H1 (cell line): Measurements from ENCODE around the gene NT5C3B. TPM values are rescaled to one million over a fixed set of nuclear protein-coding genes. Genes with fewer than 3 reads are reported as not detected.

Experiments used
- CTCF ChIA-PET: fragments of 300-600 bp; sonication (Branson Sonifier 250); formaldehyde crosslinking; loops from one replicate; lab custom pipeline; 2021; ENCODE audit not compliant: partially characterized antibody; lab: Charles Lee
- POLR2A ChIA-PET: fragments of 300-600 bp; sonication (Branson Sonifier 250); formaldehyde crosslinking; loops from one replicate; lab custom pipeline; 2021; ENCODE audit warnings: inconsistent platforms; ENCODE audit not compliant: partially characterized antibody; lab: Charles Lee
- DNase-seq, 2 experiments: peaks; one replicate each; pipeline versions ENCODE4 v3.0.0 to v3.0.0-alpha.2; 2010 to 2022; ENCODE audit warnings: low spot score in 2 of 2, low read depth in 1 of 2, mixed read lengths in 1 of 2
- FAIRE-seq: peaks from 2 replicates; lab custom pipeline; 2011; peaks lifted over from hg19 to GRCh38; lab: Jason Lieb, UNC
- H2AFZ ChIP-seq: 2 replicates; pipeline ENCODE4 v1.8.1; 2012; ENCODE audit warnings: low read length, inconsistent platforms
- H2AK5ac ChIP-seq: 2 replicates; pipeline ENCODE4 v1.6.1; 2013; ENCODE audit warnings: low read depth, low read length
- H2BK120ac ChIP-seq: replicated peaks from 2 replicates; pipeline ENCODE3; 2013; ENCODE audit warnings: low read depth, low read length, inconsistent platforms
- H2BK12ac ChIP-seq: 2 replicates; pipeline ENCODE4 v1.6.1; 2013; ENCODE audit warnings: low read depth, low read length
- H2BK15ac ChIP-seq: 2 replicates; pipeline ENCODE4 v1.6.1; 2013; ENCODE audit warnings: low read length
- H2BK20ac ChIP-seq: 2 replicates; pipeline ENCODE4 v1.6.1; 2013; ENCODE audit warnings: low read length
- H2BK5ac ChIP-seq: 2 replicates; pipeline ENCODE4 v1.6.1; 2013; ENCODE audit warnings: low read depth, low read length
- H3K14ac ChIP-seq: 2 replicates; pipeline ENCODE4 v1.6.1; 2013; ENCODE audit warnings: inconsistent platforms; ENCODE audit not compliant: insufficient read length
- H3K18ac ChIP-seq: 2 replicates; pipeline ENCODE4 v1.6.1; 2013; ENCODE audit warnings: low read length; ENCODE audit errors: extremely low read depth
- H3K23ac ChIP-seq: 2 replicates; pipeline ENCODE4 v1.6.1; 2013; ENCODE audit warnings: inconsistent platforms; ENCODE audit not compliant: insufficient read length
- H3K23me2 ChIP-seq: 2 replicates; pipeline ENCODE4 v1.6.1; 2013; ENCODE audit warnings: low read depth, low read length
- H3K27ac ChIP-seq: 2 replicates; pipeline ENCODE4 v1.6.1; 2011; ENCODE audit warnings: low read depth, low read length, inconsistent platforms
- H3K27me3 ChIP-seq, 4 experiments: replicated peaks in 1 of 4; 1 replicate in 1 of 4; 2 replicates in 3 of 4; pipeline versions ENCODE4 v1.6.1 to v1.8.1; 2011 to 2013; ENCODE audit warnings: low read length in 3 of 4, mild to moderate bottlenecking in 3 of 4, inconsistent platforms in 2 of 4, mixed read lengths in 2 of 4, moderate library complexity in 1 of 4; ENCODE audit not compliant: control insufficient read depth in 3 of 4, insufficient read depth in 3 of 4; ENCODE audit errors: extremely low read depth in 1 of 4
- H3K36me3 ChIP-seq, 4 experiments: 2 replicates each; pipeline versions ENCODE4 v1.6.1 to v1.8.1; 2011 to 2013; ENCODE audit warnings: mild to moderate bottlenecking in 4 of 4, low read length in 3 of 4, moderate library complexity in 2 of 4, control low read depth in 1 of 4, inconsistent platforms in 1 of 4; ENCODE audit not compliant: insufficient read depth in 4 of 4, control insufficient read depth in 2 of 4
- H3K4ac ChIP-seq: replicated peaks from 2 replicates; pipeline ENCODE3; 2013; ENCODE audit warnings: low read length, low read depth, mixed read lengths, inconsistent platforms; ENCODE audit not compliant: insufficient read length
- H3K4me1 ChIP-seq, 4 experiments: replicated peaks in 1 of 4; 1 replicate in 1 of 4; 2 replicates in 3 of 4; pipeline versions ENCODE4 v1.6.1 to v1.8.1; 2011 to 2013; ENCODE audit warnings: low read length in 3 of 4, inconsistent platforms in 2 of 4, mixed read lengths in 1 of 4; ENCODE audit not compliant: insufficient read depth in 4 of 4, control insufficient read depth in 3 of 4
- H3K4me2 ChIP-seq, 2 experiments: 2 replicates each; pipeline versions ENCODE4 v1.6.1 to v1.8.1; 2011 to 2013; ENCODE audit warnings: low read depth in 2 of 2, low read length in 2 of 2, control low read depth in 1 of 2, inconsistent platforms in 1 of 2, mild to moderate bottlenecking in 1 of 2; ENCODE audit not compliant: insufficient read depth in 1 of 2
- H3K4me3 ChIP-seq, 4 experiments: fragments of 200-600, 300-600 bp in 1 of 4; sonication (generic), shearing (Covaris generic), sonication (Bioruptor Twin) in 1 of 4; 2 replicates each; pipeline versions ENCODE4 v1.5.1 to v1.8.1; 2011 to 2016; ENCODE audit warnings: low read length in 4 of 4, low read depth in 3 of 4, control low read depth in 2 of 4, inconsistent platforms in 2 of 4, mild to moderate bottlenecking in 2 of 4, mixed read lengths in 1 of 4, moderate library complexity in 1 of 4; ENCODE audit not compliant: insufficient read depth in 2 of 4; ENCODE audit errors: extremely low read depth in 1 of 4
- H3K56ac ChIP-seq: replicated peaks from 2 replicates; pipeline ENCODE3; 2013; ENCODE audit warnings: low read depth, mild to moderate bottlenecking, mixed read lengths, low read length, inconsistent platforms; ENCODE audit not compliant: insufficient read length
- H3K79me1 ChIP-seq: 2 replicates; pipeline ENCODE4 v1.6.1; 2013; ENCODE audit warnings: low read depth, low read length, control low read depth
- H3K79me2 ChIP-seq, 2 experiments: 2 replicates each; pipeline versions ENCODE4 v1.6.1 to v1.8.1; 2012 to 2013; ENCODE audit warnings: low read length in 2 of 2, mild to moderate bottlenecking in 2 of 2, inconsistent platforms in 1 of 2; ENCODE audit not compliant: insufficient read depth in 2 of 2, control insufficient read depth in 1 of 2
- H3K9ac ChIP-seq, 4 experiments: replicated peaks in 1 of 4; 1 replicate in 1 of 4; 2 replicates in 3 of 4; pipeline versions ENCODE4 v1.6.1 to v1.8.1; 2011 to 2013; ENCODE audit warnings: low read depth in 3 of 4, low read length in 3 of 4, control low read depth in 2 of 4, mild to moderate bottlenecking in 2 of 4, moderate library complexity in 2 of 4, inconsistent platforms in 1 of 4; ENCODE audit errors: extremely low read depth in 1 of 4
- H3K9me3 ChIP-seq, 2 experiments: 2 replicates each; pipeline versions ENCODE4 v1.6.1 to v1.8.1; 2012 to 2013; ENCODE audit warnings: mild to moderate bottlenecking in 2 of 2, moderate library complexity in 2 of 2, control low read depth in 1 of 2, inconsistent platforms in 1 of 2, low read depth in 1 of 2, low read length in 1 of 2, mixed read lengths in 1 of 2; ENCODE audit not compliant: insufficient read depth in 2 of 2
- H4K20me1 ChIP-seq, 2 experiments: replicated peaks in 1 of 2; 2 replicates each; pipeline versions ENCODE3 to v1.8.1; 2011 to 2013; ENCODE audit warnings: inconsistent platforms in 2 of 2, low read length in 2 of 2, mild to moderate bottlenecking in 1 of 2; ENCODE audit not compliant: insufficient read depth in 2 of 2, control insufficient read depth in 1 of 2
- H4K5ac ChIP-seq: 2 replicates; pipeline ENCODE4 v1.6.1; 2013; ENCODE audit warnings: low read length, low read depth, mixed read lengths, inconsistent platforms; ENCODE audit not compliant: insufficient read length
- H4K8ac ChIP-seq: 2 replicates; pipeline ENCODE4 v1.8.0; 2013; ENCODE audit warnings: mild to moderate bottlenecking, moderate library complexity, low read length, inconsistent platforms; ENCODE audit not compliant: insufficient read depth; ENCODE audit errors: extremely low read depth
- H4K91ac ChIP-seq: replicated peaks from 2 replicates; pipeline ENCODE3; 2013; ENCODE audit warnings: low read length, mixed read lengths, inconsistent platforms; ENCODE audit not compliant: insufficient read length
- E2F6 ChIP-seq: IDR thresholded peaks from 2 replicates; pipeline ENCODE4 v1.6.1; 2012; ENCODE audit warnings: inconsistent platforms
- SP2 ChIP-seq: IDR thresholded peaks from 2 replicates; pipeline ENCODE4 v1.6.1; 2012; ENCODE audit warnings: mild to moderate bottlenecking, low read length, inconsistent platforms
- WGBS, 2 experiments: shearing (Covaris generic) in 1 of 2; methylation state at CpG; one replicate each; pipeline versions ENCODE4 v1.1.6 to v1.1.7; 2013 to 2015; ENCODE audit warnings: low lambda C conversion rate in 2 of 2, mixed read lengths in 2 of 2, inconsistent platforms in 1 of 2, low coverage in 1 of 2, missing lambda C conversion rate in 1 of 2; ENCODE audit not compliant: insufficient replicate concordance in 2 of 2, insufficient coverage in 1 of 2, insufficient read length in 1 of 2; ENCODE audit errors: extremely low coverage in 1 of 2, missing lambda C conversion rate in 1 of 2; 5-methylcytosine and 5-hydroxymethylcytosine counted together
- polyA plus RNA-seq, 7 experiments: library from polyadenylated mRNA; depleted of rRNA in 3 of 7; stranded (reverse) in 5 of 7; unstranded in 2 of 7; fragments of >200 nt in 5 of 7; fragments of 200-250 nt in 2 of 7; gene quantifications; 1 replicate in 5 of 7; 2 replicates in 1 of 7; 4 replicates in 1 of 7; pipeline versions ENCODE4 v1.2.1 to v1.2.3, GENCODE V29; 2011 to 2013; ENCODE audit warnings: missing spikeins in 2 of 7, mixed read lengths in 2 of 7
- total RNA-seq: library from RNA; stranded (reverse); fragmentation: NEBNext Ultra II Directional; extraction: Animal tissue kit (Norgen Biotek cat#: 25700); gene quantifications from 2 replicates; pipeline ENCODE4 v1.2.1, GENCODE V29; 2021

The NT5C3B gene
- total and polyA plus RNA-seq, 2 of the 8 experiments (the other 6 are each of a cell fraction or from before 2014, with no cell fraction given): 68.7 to 94.5 TPM

- 48% methylated on average over 27 of the region's 58 CpGs; no CpG with 5 or more reads in 1 of the 2 experiments for WGBS, 2 experiments
- Histone ChIP-seq H3K18ac (peak overlapping the region; percentile 93), H4K5ac (no peak overlapping the region), H3K23me2 (peaks cover 21% of the 10 kb centered on the region), H2BK15ac (peak overlapping the region; percentile 81), H3K9me3 (peaks cover 0 to 4% of the 10 kb centered on the region in 2 experiments; a peak in 1 of 4 replicates), H3K27me3 (peaks cover 0 to 6% (median 3%) of the 10 kb centered on the region in 4 experiments; a peak in 4 of 7 replicates), H3K79me1 (peaks cover 16% of the 10 kb centered on the region), H3K79me2 (peaks cover 0 to 28% of the 10 kb centered on the region in 2 experiments; a peak in 2 of 4 replicates), H3K9ac (peak overlapping the region in 3 of 4 experiments; percentile 66 to 72 (median 68); a peak in 5 of 7 replicates), H3K4me3 (peak overlapping the region; percentile 70 to 94 (median 81)), H3K14ac (no peak overlapping the region), H3K4me1 (peaks cover 0 to 23% (median 7%) of the 10 kb centered on the region in 4 experiments; a peak in 6 of 7 replicates), H3K56ac (no peak overlapping the region), H3K4me2 (peak overlapping the region; percentile 94 to 95), H2BK5ac (0 out of 2 replicates have a peak overlapping the region, but pooled peaks have one; percentile 91), H3K27ac (no peak overlapping the region), H3K36me3 (no peaks in the 10 kb centered on the region; a peak in 1 of 8 replicates), H2BK12ac (peak overlapping the region; percentile 84; the same call in 1 of the 2 replicates)
- CTCF ChIA-PET: interaction anchor here (0.7 to 4.8 kb wide), 29 partner anchors 10 to 213 kb away, joined by 3 to 46 read pairs (median 5); partner anchors contain the start of genes JUP and KLHL11
- POLR2A ChIA-PET: interaction anchor here (0.7 to 4.2 kb wide), 17 partner anchors 10 to 132 kb away, joined by 3 to 40 read pairs (median 5); partner anchors contain the start of genes EIF1, HAP1 and JUP
- TF ChIP-seq E2F6 (peak; percentile 55; the same call in 1 of the 2 replicates), SP2 (no peak)
- TF ChIP-seq, all 59 proteins: peak for 1
- peak overlapping the region; percentile 27 for H4K91ac ChIP-seq
- no peak overlapping the region for H3K23ac ChIP-seq
- no peak overlapping the region for H2BK20ac ChIP-seq
- peaks cover 0 to 11% of the 10 kb centered on the region in 2 experiments for H4K20me1 ChIP-seq
- H2AFZ ChIP-seq: no peak overlapping the region
- H4K8ac ChIP-seq: peak overlapping the region; percentile 23; the same call in 1 of the 2 replicates
- DNase-seq: no peak
- no peak overlapping the region for H3K4ac ChIP-seq
- no peak for FAIRE-seq
- no peak overlapping the region for H2BK120ac ChIP-seq
- H2AK5ac ChIP-seq: no peak overlapping the region
Observed at GRCh38 chr17:41810659-41811548, 25.1 kb downstream of the NT5C3B start.
